Spleen (tissue), 7 donors: ENCODE measurements around the gene ARL2BP.

ENCODE experiments used
- CTCF ChIP-seq, 11 experiments: fragments of 200-600 bp in 7 of 11; fragments of 450-650 bp in 4 of 11; sonication (generic) in 4 of 11; IDR thresholded peaks in 8 of 11; conservative IDR thresholded peaks in 3 of 11; 1 replicate in 7 of 11; 2 replicates in 4 of 11; pipeline versions ENCODE4 v1.4.0 to v1.8.0; 2016 to 2021; ENCODE audit warnings: antibody characterized with exemption in 11 of 11, inconsistent platforms in 4 of 11, mild to moderate bottlenecking in 1 of 11
- POLR2A ChIP-seq, 3 donors: fragments of 450-650 bp; IDR thresholded peaks; one replicate each; pipeline ENCODE4 v1.5.1; 2017; ENCODE audit warnings: antibody characterized with exemption in 3 of 3, mild to moderate bottlenecking in 1 of 3
- POLR2AphosphoS5 ChIP-seq, 3 donors: sonication (generic); formaldehyde crosslinking; IDR thresholded peaks; one replicate each; pipeline ENCODE4 v1.5.1; 2017; ENCODE audit warnings: antibody characterized with exemption in 3 of 3
- donor health status: DM: no; HTN: no; CAD: no; lungs with moderate emphysema.
- donor health status: DM: no; HTN: no; CAD: no.
- donor health status: DM: no; HTN: no; CAD: no.

DNA sequence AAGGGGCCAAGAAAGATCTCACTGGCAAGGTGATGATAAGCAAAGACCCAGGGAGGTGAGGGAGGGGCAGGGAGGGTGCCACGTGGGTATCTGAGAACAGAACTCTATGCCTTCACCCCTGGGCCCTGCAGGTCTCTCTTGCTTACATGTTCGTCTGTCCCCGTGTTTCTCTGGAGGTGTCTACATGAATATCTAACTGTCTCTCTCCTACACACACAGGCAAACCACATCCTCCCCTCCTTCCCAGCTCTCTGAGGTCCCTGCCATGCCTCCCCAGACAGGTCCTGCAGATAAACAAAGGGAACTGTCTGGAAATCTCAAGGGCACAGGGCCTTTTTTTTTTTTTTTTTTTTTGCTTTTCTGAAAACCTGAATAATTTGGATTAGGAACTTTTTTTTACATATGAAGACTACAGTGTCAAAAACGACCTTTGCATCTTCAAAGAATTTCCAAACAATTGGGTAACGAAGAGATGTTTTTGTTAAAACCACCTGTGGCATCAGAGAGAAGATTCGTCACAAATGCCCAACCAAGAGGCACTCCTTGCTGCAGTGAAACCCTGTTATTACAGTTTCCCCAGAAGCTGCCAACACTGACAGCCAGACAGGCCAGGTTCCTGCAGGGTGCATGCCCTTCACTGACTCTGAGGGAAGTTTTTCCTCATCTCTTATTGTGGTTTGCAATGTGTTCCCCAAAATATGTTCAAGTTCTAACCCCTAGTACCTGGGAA is 21.6 kb downstream of the ARL2BP start:
- TF ChIP-seq CTCF (IDR thresholded peaks at IDR 0.05 in 8 of 11, conservative IDR thresholded peaks at IDR 0.05 in 3 of 11) (no peak), POLR2A (IDR thresholded peaks at IDR 0.05) (no peak), POLR2AphosphoS5 (IDR thresholded peaks at IDR 0.05) (no peak)
